ENCODE data around the gene VEGFC.

DNA sequence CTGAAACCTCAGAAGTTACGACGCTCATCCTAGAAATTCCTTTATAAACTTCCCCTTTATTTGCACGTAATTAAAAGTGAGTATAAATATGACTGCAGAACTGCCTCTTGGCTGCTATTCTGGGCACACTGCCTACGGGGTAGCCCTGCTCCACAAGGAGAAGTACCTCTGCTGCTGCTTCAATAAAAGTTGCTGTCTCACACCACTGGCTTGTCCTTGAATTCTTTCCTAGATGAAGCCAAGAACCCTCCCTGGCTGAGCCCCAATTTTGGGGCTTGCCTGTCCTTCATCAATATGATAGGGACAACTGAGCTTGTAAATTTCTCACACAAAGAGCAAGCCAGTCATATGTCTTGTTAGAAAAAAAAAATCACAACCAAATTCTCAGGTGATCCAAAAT lies 115.8 kb downstream of the VEGFC start:
- TF ChIP-seq POLR2AphosphoS5 (IDR thresholded peaks at IDR 0.05; ENCODE audit: insufficient read depth in 1 of 2, low read depth in 1 of 2): no peak
- TF ChIP-seq, protein P1, sequence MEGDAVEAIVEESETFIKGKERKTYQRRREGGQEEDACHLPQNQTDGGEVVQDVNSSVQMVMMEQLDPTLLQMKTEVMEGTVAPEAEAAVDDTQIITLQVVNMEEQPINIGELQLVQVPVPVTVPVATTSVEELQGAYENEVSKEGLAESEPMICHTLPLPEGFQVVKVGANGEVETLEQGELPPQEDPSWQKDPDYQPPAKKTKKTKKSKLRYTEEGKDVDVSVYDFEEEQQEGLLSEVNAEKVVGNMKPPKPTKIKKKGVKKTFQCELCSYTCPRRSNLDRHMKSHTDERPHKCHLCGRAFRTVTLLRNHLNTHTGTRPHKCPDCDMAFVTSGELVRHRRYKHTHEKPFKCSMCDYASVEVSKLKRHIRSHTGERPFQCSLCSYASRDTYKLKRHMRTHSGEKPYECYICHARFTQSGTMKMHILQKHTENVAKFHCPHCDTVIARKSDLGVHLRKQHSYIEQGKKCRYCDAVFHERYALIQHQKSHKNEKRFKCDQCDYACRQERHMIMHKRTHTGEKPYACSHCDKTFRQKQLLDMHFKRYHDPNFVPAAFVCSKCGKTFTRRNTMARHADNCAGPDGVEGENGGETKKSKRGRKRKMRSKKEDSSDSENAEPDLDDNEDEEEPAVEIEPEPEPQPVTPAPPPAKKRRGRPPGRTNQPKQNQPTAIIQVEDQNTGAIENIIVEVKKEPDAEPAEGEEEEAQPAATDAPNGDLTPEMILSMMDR (IDR thresholded peaks at IDR 0.05): no peak
